ENCODE measurements around the gene LRP1. TPM values are rescaled to one million over a fixed set of nuclear protein-coding genes. Genes with fewer than 3 reads are reported as not detected.

LRP1 gene
- total and polyA plus RNA-seq, 2 of the 4 experiments (the other 2 are of a cell fraction): 73.1 to 142 TPM

- Histone ChIP-seq H3K9me1 (ENCODE audit: insufficient read depth, low read length) (peaks cover 4% of the 10 kb centered on the region), H4K5ac (ENCODE audit: low read depth, low read length) (peak overlapping the region; percentile 42; the same call in 1 of the 2 replicates), H4K8ac (ENCODE audit: low read depth in 2 of 2, low read length in 2 of 2) (peak overlapping the region; percentile 31 to 64; a peak in 3 of 4 replicates), H4K91ac (ENCODE audit: insufficient read depth, low read depth, low read length) (peak overlapping the region; percentile 34; the same call in 1 of the 2 replicates), H2BK5ac (ENCODE audit: low read depth, low read length, poor library complexity, severe bottlenecking) (peak overlapping the region; percentile 91), H2AK9ac (replicated peaks; ENCODE audit: low read depth, low read length, poor library complexity) (peak overlapping the region; percentile 17), H3K14ac (replicated peaks; ENCODE audit: low read depth, low read length) (peak overlapping the region; percentile 4; the same call in 1 of the 2 replicates), H3K23ac (ENCODE audit: low read depth, low read length) (peak overlapping the region; percentile 82; the same call in 1 of the 2 replicates), H3K36me3 (ENCODE audit: control insufficient read depth, insufficient read depth, low read length) (no peaks in the 10 kb centered on the region; the same call in 1 of the 2 replicates), H2AK5ac (ENCODE audit: low read depth, low read length) (peak overlapping the region; percentile 63; the same call in 1 of the 2 replicates), H3K4me3 (ENCODE audit: insufficient read depth, low read depth, low read length) (no peak overlapping the region), H3K79me1 (ENCODE audit: low read depth in 1 of 2, low read length in 2 of 2) (peaks cover under 1 to 23% of the 10 kb centered on the region in 2 experiments; a peak in 2 of 4 replicates), H3K4me2 (ENCODE audit: low read depth, low read length) (no peak overlapping the region), H2BK120ac (ENCODE audit: low read depth, low read length) (peak overlapping the region; percentile 1; the same call in 1 of the 2 replicates), H2BK15ac (ENCODE audit: low read depth, low read length) (peak overlapping the region; percentile 5; the same call in 1 of the 3 replicates), H3K18ac (ENCODE audit: low read depth, low read length) (no peak overlapping the region), H3K27ac (ENCODE audit: insufficient read depth, low read length) (peak overlapping the region; percentile 58; the same call in 1 of the 2 replicates), H2BK20ac (ENCODE audit: low read depth, low read length) (no peak overlapping the region), H3K4me1 (ENCODE audit: control insufficient read depth, insufficient read depth, low read length) (peaks cover 5% of the 10 kb centered on the region), H3K9ac (ENCODE audit: low read depth, low read length) (peak overlapping the region; percentile 52; the same call in 1 of the 2 replicates), H3K9me3 (ENCODE audit: control insufficient read depth, insufficient read depth, low read length) (no peaks in the 10 kb centered on the region), H3K27me3 (ENCODE audit: control insufficient read depth, insufficient read depth, low read length) (no peaks in the 10 kb centered on the region), H3K56ac (ENCODE audit: extremely low read depth, insufficient read depth, low read length) (no peak overlapping the region), H2AFZ (replicated peaks; ENCODE audit: low read length, poor library complexity) (no peak overlapping the region), H4K20me1 (ENCODE audit: insufficient read depth, low read length) (no peaks in the 10 kb centered on the region), H3K4ac (ENCODE audit: low read depth, low read length) (peak overlapping the region; percentile 21)
- DNase-seq (no peak), ATAC-seq (ENCODE audit: low read depth) (no peak)
- dilution Hi-C loops (cut with HindIII; ENCODE audit: low sequenced_read_pairs, unreplicated experiment) (no loop called here), in situ Hi-C loops (cut with MboI; ENCODE audit: low sequenced_read_pairs) (no loop called here), intact Hi-C loops (cut with micrococcal nuclease) (no loop called here)
- TF ChIP-seq MAFK (IDR thresholded peaks at IDR 0.05; ENCODE audit: low read depth, low read length) (no peak), USF2 (IDR thresholded peaks at IDR 0.05; ENCODE audit: low read depth, low read length) (no peak), CEBPB (IDR thresholded peaks at IDR 0.05; ENCODE audit: low read depth, low read length) (no peak), FOS (IDR thresholded peaks at IDR 0.05; ENCODE audit: low read depth, low read length) (no peak), SMC3 (IDR thresholded peaks at IDR 0.05; ENCODE audit: low read depth, low read length) (no peak), RFX5 (IDR thresholded peaks at IDR 0.05; ENCODE audit: low read depth, low read length) (no peak), POLR2A (IDR thresholded peaks at IDR 0.05; ENCODE audit: low read depth, low read length) (no peak), ELK1 (IDR thresholded peaks at IDR 0.05; ENCODE audit: borderline replicate concordance, low read depth, low read length) (no peak), RAD21 (IDR thresholded peaks at IDR 0.05; ENCODE audit: low read length) (no peak), BHLHE40 (IDR thresholded peaks at IDR 0.05; ENCODE audit: low read depth, low read length) (no peak), MAZ (IDR thresholded peaks at IDR 0.05; ENCODE audit: borderline replicate concordance, low read depth, low read length) (no peak)
- POLR2A ChIA-PET (ENCODE audit: unreplicated experiment): interaction anchor here (1.1 to 1.8 kb wide), 4 partner anchors 8 to 16 kb away, joined by 4 to 12 read pairs (median 7); no protein-coding TSS in a partner anchor
- no TSS peak for BruUV-seq (replicated peaks)
- CTCF ChIA-PET: interaction anchor here (0.6 to 1.4 kb wide), 6 partner anchors 9 to 589 kb away, joined by 3 to 7 read pairs (median 4); partner anchors contain the start of gene STAT6
- WGBS, 2 experiments (ENCODE audit: extremely low coverage in 2 of 2, insufficient read length in 1 of 2): no CpG with 5 or more reads among the region's 1 CpG
Measured at GRCh38 chr12:57079821-57080220, 48.5 kb upstream of the LRP1 start.

Data from IMR-90 (cell line).